Rectal smooth muscle tissue (tissue), 1 donor: ENCODE results near the gene C2orf80.

Experiments
- H3K27ac ChIP-seq: one replicate; pipeline ENCODE4 v1.7.0; 2013; ENCODE audit warnings: low read depth, low read length, inconsistent platforms
- H3K27me3 ChIP-seq: one replicate; pipeline ENCODE4 v1.7.0; 2013; ENCODE audit warnings: low read length; ENCODE audit not compliant: control insufficient read depth, insufficient read depth
- H3K36me3 ChIP-seq: one replicate; pipeline ENCODE4 v1.7.0; 2013; ENCODE audit warnings: low read length; ENCODE audit not compliant: control insufficient read depth, insufficient read depth
- H3K4me1 ChIP-seq: one replicate; pipeline ENCODE4 v1.7.0; 2013; ENCODE audit warnings: low read length; ENCODE audit not compliant: control insufficient read depth, insufficient read depth
- H3K4me3 ChIP-seq: one replicate; pipeline ENCODE4 v1.7.0; 2013; ENCODE audit warnings: low read length
- H3K9ac ChIP-seq: one replicate; pipeline ENCODE4 v1.7.0; 2013; ENCODE audit warnings: low read length

Gene C2orf80

GRCh38 chr2:208195531-208195930, 5.7 kb upstream of the C2orf80 start:
- no peaks in the 10 kb centered on the region for H3K27me3 ChIP-seq
- H3K4me1 ChIP-seq = no peaks in the 10 kb centered on the region
- H3K4me3 ChIP-seq = no peak overlapping the region
- H3K27ac ChIP-seq = no peak overlapping the region
- no peaks in the 10 kb centered on the region for H3K36me3 ChIP-seq
- H3K9ac ChIP-seq = no peak overlapping the region

- Histone ChIP-seq H3K4me1 (no peaks in the 10 kb centered on the region), H3K4me3 (no peak overlapping the region), H3K9ac (no peak overlapping the region), H3K27me3 (no peaks in the 10 kb centered on the region), H3K27ac (no peak overlapping the region), H3K36me3 (no peaks in the 10 kb centered on the region)
Measured at GRCh38 chr2:208192611-208193236, 2.9 kb upstream of the C2orf80 start.

- H3K4me3 ChIP-seq = no peak overlapping the region
- no peak overlapping the region for H3K9ac ChIP-seq
- no peaks in the 10 kb centered on the region for H3K4me1 ChIP-seq
- no peak overlapping the region for H3K27ac ChIP-seq
- H3K36me3 ChIP-seq = no peaks in the 10 kb centered on the region
- H3K27me3 ChIP-seq = no peaks in the 10 kb centered on the region
Measured at GRCh38 chr2:208189069-208189809, 591 bp downstream of the C2orf80 start.

GRCh38 chr2:208186893-208187292, 2.9 kb downstream of the C2orf80 start:
- Histone ChIP-seq H3K27me3 (no peaks in the 10 kb centered on the region), H3K4me3 (no peak overlapping the region), H3K36me3 (no peaks in the 10 kb centered on the region), H3K4me1 (no peaks in the 10 kb centered on the region), H3K9ac (no peak overlapping the region), H3K27ac (no peak overlapping the region)

GRCh38 chr2:208186465-208186864, 3.4 kb downstream of the C2orf80 start:
- Histone ChIP-seq H3K4me1 (no peaks in the 10 kb centered on the region), H3K36me3 (no peaks in the 10 kb centered on the region), H3K27me3 (no peaks in the 10 kb centered on the region), H3K9ac (no peak overlapping the region), H3K4me3 (no peak overlapping the region), H3K27ac (no peak overlapping the region)

DNA sequence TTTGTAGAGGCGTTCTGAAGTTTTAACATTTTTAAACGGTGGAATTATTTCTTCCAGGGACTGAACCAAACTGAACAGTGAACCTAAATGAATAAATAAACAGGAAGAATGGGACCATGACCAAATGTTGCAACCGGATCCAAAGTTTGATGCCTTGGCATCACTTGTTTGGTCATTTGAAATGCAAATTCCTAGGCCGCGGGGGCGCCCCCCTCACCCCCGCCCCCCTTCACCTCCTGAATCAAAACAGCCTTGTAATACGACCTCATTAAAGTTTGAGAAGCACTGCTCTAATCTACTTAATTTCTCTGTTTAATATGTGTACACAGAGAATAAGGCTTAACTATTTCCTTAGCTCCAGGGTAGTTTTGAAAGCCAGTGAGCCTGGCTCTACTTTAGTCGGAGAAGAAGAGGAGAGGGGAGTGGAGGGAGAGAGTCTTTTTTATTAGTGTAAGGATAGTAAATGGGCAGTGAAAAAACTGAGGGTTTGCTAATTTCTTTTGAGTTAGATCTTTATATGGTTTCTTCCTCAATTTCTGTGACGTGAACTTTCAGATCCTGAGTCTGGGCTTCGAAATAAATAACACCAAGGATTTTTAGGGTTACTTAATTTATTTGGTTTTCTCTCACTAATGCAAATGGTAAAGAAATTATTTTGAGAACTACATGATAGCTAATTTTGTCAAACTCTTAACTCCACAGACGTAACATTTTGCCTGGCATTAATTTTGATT, 5.7 kb downstream of the C2orf80 start:
- Histone ChIP-seq H3K27me3 (no peaks in the 10 kb centered on the region), H3K4me1 (no peaks in the 10 kb centered on the region), H3K27ac (no peak overlapping the region), H3K36me3 (no peaks in the 10 kb centered on the region), H3K4me3 (no peak overlapping the region), H3K9ac (no peak overlapping the region)

DNA sequence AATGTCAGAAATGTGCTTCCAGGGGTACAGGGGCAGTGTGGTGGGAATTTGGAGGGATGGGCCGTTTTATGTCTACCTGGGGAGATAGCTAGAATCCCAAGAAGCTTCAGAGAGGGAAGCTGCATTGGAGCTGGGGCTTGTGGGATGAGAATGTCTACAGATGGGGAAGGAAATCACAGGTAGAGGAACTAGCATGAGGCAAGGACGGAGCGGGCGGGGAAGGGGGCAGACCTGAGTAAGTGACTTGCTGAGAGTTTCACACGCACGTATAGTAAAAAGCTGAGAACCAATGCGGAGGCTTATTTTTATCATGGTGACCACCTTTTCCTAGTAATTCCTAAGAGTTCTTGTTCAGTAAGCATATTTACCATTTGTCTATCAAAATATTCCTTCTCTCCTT, 6.3 kb downstream of the C2orf80 start:
- Histone ChIP-seq H3K4me1 (no peaks in the 10 kb centered on the region), H3K27ac (no peak overlapping the region), H3K9ac (no peak overlapping the region), H3K4me3 (no peak overlapping the region), H3K36me3 (no peaks in the 10 kb centered on the region), H3K27me3 (no peaks in the 10 kb centered on the region)

DNA sequence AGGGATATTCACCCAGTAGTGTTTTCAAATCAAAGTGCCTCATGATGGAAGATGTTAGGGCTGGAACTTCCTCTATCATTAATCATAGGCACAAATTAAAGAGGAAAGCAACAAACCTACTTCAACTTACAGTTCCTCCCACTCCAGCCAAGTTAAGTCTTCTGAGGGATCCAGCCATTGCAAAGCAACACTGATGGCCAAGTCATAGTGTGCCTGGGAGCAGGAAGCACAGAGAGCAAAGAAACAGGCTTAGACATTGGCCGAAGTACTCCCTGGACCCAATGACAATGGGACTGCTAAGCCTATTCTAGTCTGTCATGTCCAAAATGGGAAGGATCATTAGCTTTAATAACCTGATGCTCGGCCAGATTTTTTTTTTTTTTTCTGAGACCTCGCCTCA, 7.0 kb downstream of the C2orf80 start:
- Histone ChIP-seq H3K27me3 (no peaks in the 10 kb centered on the region), H3K4me1 (no peaks in the 10 kb centered on the region), H3K36me3 (no peaks in the 10 kb centered on the region), H3K4me3 (no peak overlapping the region), H3K27ac (no peak overlapping the region), H3K9ac (no peak overlapping the region)

DNA sequence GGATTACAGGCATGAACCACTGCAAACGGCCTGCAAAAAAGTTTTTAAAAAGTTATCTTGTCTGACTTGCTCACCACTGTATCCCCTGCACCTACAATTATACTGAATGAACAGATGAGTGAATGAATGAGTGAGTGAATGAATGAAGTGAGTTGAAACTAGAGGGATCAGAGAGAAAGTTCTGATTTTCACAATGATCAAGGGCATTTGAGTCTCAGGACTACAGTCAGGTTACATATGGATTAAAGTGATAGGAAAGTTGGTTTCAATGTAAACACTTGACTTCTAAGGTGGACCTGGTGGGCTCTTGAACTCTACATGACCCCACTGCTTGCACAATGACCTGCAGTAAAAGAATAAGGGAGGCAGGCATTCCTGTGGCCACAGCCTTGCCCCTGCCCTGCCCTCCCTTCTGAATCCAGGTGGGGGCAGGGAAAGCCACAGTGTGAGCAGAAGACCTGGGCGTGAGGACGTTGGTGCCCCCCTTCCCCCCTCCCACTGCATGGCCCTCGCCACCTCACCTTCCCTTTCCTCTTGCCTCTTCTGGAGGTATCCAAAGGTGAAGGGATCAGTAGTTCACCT, 10.7 kb downstream of the C2orf80 start:
- H3K36me3 ChIP-seq = no peaks in the 10 kb centered on the region
- H3K4me1 ChIP-seq = no peaks in the 10 kb centered on the region
- no peak overlapping the region for H3K9ac ChIP-seq
- H3K27ac ChIP-seq = no peak overlapping the region
- H3K4me3 ChIP-seq = no peak overlapping the region
- no peaks in the 10 kb centered on the region for H3K27me3 ChIP-seq

DNA sequence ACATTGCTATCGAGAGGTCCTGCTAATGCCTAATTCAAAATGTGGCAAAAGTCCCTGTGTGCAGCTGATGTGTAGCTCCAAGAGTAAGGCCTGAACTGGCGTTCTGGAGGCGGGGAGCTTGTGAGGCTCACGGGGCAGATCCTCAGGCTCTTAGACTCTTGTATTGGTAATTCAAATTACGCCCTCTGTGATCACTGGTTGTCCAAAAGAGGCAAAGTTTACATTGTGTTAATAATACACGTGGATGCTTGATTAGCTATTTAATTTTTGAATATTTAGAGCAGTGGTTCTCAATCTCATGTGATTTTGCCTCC, 14.0 kb downstream of the C2orf80 start:
- Histone ChIP-seq H3K27ac (no peak overlapping the region), H3K4me1 (no peaks in the 10 kb centered on the region), H3K9ac (no peak overlapping the region), H3K36me3 (no peaks in the 10 kb centered on the region), H3K4me3 (no peak overlapping the region), H3K27me3 (no peaks in the 10 kb centered on the region)

DNA sequence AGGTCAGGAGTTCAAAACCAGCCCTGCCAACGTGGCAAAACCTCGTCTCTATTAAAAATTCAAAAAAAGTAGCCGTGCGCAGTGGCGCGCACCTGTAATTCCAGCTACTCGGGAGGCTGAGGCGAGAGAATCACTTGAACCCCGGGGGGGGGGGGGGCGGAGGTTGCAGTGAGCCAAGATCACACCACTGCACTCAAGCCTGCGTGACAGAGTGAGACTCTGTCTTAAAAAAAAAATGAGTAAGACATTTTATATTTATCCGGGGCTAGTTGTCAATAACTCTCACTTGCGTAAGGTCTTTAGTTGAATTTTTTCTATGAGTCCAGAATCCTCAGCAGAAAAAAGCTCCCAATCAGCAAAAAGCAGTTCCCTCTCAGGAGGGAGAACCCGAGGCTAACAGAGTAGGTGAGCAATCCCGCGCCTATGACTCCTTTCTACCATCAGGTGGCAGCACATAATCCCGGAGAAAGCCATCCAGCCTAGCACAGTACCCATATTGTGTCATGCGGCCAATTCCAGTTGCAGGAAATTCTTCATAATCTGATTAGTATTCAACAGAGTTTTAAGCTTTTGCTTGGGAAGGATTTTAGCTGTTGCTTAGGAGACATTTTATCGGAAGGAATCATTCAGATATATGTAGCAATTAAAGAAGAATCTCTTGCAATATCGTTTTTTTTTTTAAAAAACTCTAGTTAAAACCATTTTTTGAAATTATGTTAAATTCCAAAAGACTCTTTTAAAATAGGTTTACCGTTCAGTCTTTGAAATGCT, 14.6 kb downstream of the C2orf80 start:
- no peaks in the 10 kb centered on the region for H3K27me3 ChIP-seq
- H3K4me3 ChIP-seq = no peak overlapping the region
- H3K9ac ChIP-seq = no peak overlapping the region
- H3K4me1 ChIP-seq = no peaks in the 10 kb centered on the region
- H3K36me3 ChIP-seq = no peaks in the 10 kb centered on the region
- H3K27ac ChIP-seq = no peak overlapping the region

- no peaks in the 10 kb centered on the region for H3K27me3 ChIP-seq
- no peaks in the 10 kb centered on the region for H3K36me3 ChIP-seq
- H3K4me3 ChIP-seq = no peak overlapping the region
- no peak overlapping the region for H3K9ac ChIP-seq
- H3K4me1 ChIP-seq = no peaks in the 10 kb centered on the region
- no peak overlapping the region for H3K27ac ChIP-seq
Measured at GRCh38 chr2:208174144-208174543, 15.7 kb downstream of the C2orf80 start.
